ENCODE measurements around the gene COQ10B. TPM values are rescaled to one million over a fixed set of nuclear protein-coding genes. Genes with fewer than 3 reads are reported as not detected.
A peak's percentile ranks its signal among the peaks of the same experiment; 100 is the strongest.

The COQ10B gene
- total and polyA plus RNA-seq, 2 experiments from 2014 or later, result 40.4 to 57.7 TPM

DNA sequence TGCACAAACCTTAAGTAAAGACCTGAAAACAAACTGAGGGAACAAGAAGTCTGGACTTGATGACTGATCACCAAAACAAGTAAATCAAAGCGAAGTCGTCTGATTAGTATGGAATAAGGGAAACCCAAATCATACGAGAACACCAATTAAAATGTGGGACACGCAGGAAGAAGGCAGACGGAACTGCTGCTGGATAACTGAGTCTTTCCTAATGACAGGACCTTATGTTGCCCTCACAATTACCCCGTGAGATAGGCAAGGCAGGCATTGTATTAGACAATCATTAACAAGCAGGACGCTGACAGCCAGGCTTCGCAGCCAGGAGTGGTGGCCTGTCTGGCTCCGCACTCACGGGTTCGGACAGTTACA, 614 bp upstream of the COQ10B start:
- Histone ChIP-seq H3K9ac (peak overlapping the region; percentile 99), H4K20me1 (ENCODE audit: insufficient read depth) (0 out of 2 replicates have a peak, but pooled peaks cover 13% of the 10 kb centered on the region), H3K4me3 (peak overlapping the region; percentile 86), H3K9me2 (ENCODE audit: insufficient read depth) (no peaks in the 10 kb centered on the region), H3K27ac (peak overlapping the region; percentile 100), H2AFZ (peak overlapping the region; percentile 85), H3K4me2 (ENCODE audit: unreplicated experiment) (peak overlapping the region; percentile 86), H3K79me2 (ENCODE audit: insufficient read depth) (peaks cover 39% of the 10 kb centered on the region), H3K27me3 (replicated peaks; ENCODE audit: insufficient read depth) (no peaks in the 10 kb centered on the region), H3F3A (ENCODE audit: insufficient read depth) (peaks cover 13% of the 10 kb centered on the region), H3K36me3 (ENCODE audit: low read depth) (no peaks in the 10 kb centered on the region), H3K9me3 (ENCODE audit: low read depth) (no peaks in the 10 kb centered on the region), H3K4me1 (ENCODE audit: insufficient read depth) (peaks cover 17% of the 10 kb centered on the region)
- WGBS, 2 experiments (ENCODE audit: low coverage in 1 of 2, low lambda C conversion rate in 2 of 2, missing lambda C conversion rate in 2 of 2), result 2% methylated on average over 11 of the region's 11 CpGs
- TF ChIP-seq EZH2 (IDR thresholded peaks at IDR 0.05; ENCODE audit: insufficient read depth, poor library complexity, severe bottlenecking) (no peak), EZH2phosphoT487 (IDR thresholded peaks at IDR 0.05; ENCODE audit: insufficient read depth, low read depth) (no peak)
- no peak for DNase-seq
- in situ Hi-C loops (cut with MboI), result no loop called here

GRCh38 chr2:197453914-197454398, 604 bp downstream of the COQ10B start:
- Histone ChIP-seq H3K9ac (peak overlapping the region; percentile 99), H3F3A (ENCODE audit: insufficient read depth) (peaks cover 21% of the 10 kb centered on the region), H3K36me3 (ENCODE audit: low read depth) (no peaks in the 10 kb centered on the region), H3K9me3 (ENCODE audit: low read depth) (no peaks in the 10 kb centered on the region), H3K4me1 (ENCODE audit: insufficient read depth) (peaks cover 24% of the 10 kb centered on the region), H3K27ac (peak overlapping the region; percentile 100), H3K9me2 (ENCODE audit: insufficient read depth) (no peaks in the 10 kb centered on the region), H3K79me2 (ENCODE audit: insufficient read depth) (peaks cover 51% of the 10 kb centered on the region), H3K27me3 (replicated peaks; ENCODE audit: insufficient read depth) (no peaks in the 10 kb centered on the region), H3K4me2 (ENCODE audit: unreplicated experiment) (peak overlapping the region; percentile 97), H4K20me1 (ENCODE audit: insufficient read depth) (peaks cover 15% of the 10 kb centered on the region; the same call in 1 of the 2 replicates), H2AFZ (no peak overlapping the region), H3K4me3 (peak overlapping the region; percentile 90)
- TF ChIP-seq EZH2 (IDR thresholded peaks at IDR 0.05; ENCODE audit: insufficient read depth, poor library complexity, severe bottlenecking) (no peak), EZH2phosphoT487 (IDR thresholded peaks at IDR 0.05; ENCODE audit: insufficient read depth, low read depth) (no peak)
- in situ Hi-C loops (cut with MboI), result no loop called here
- DNase-seq, result no peak
- 0 to 2% methylated on average over 11 of the region's 11 CpGs for WGBS, 2 experiments (ENCODE audit: low coverage in 1 of 2, low lambda C conversion rate in 2 of 2, missing lambda C conversion rate in 2 of 2)

GRCh38 chr2:197454923-197455322, 1.6 kb downstream of the COQ10B start:
- no peaks in the 10 kb centered on the region for H3K27me3 ChIP-seq (replicated peaks; ENCODE audit: insufficient read depth)
- H3K9me2 ChIP-seq (ENCODE audit: insufficient read depth), result no peaks in the 10 kb centered on the region
- peaks cover 2% of the 10 kb centered on the region; the same call in 1 of the 2 replicates for H3K36me3 ChIP-seq (ENCODE audit: low read depth)
- H3K27ac ChIP-seq, result peak overlapping the region; percentile 100
- H2AFZ ChIP-seq, result no peak overlapping the region
- in situ Hi-C loops (cut with MboI), result no loop called here
- peaks cover 27% of the 10 kb centered on the region for H3K4me1 ChIP-seq (ENCODE audit: insufficient read depth)
- no peak for DNase-seq
- peak overlapping the region; percentile 97 for H3K4me2 ChIP-seq (ENCODE audit: unreplicated experiment)
- TF ChIP-seq EZH2phosphoT487 (IDR thresholded peaks at IDR 0.05; ENCODE audit: insufficient read depth, low read depth), result no peak
- TF ChIP-seq EZH2 (IDR thresholded peaks at IDR 0.05; ENCODE audit: insufficient read depth, poor library complexity, severe bottlenecking), result no peak
- peaks cover 25% of the 10 kb centered on the region for H3F3A ChIP-seq (ENCODE audit: insufficient read depth)
- peaks cover 61% of the 10 kb centered on the region for H3K79me2 ChIP-seq (ENCODE audit: insufficient read depth)
- WGBS, 2 experiments (ENCODE audit: low coverage in 1 of 2, low lambda C conversion rate in 2 of 2, missing lambda C conversion rate in 2 of 2), result 97 to 99% methylated on average over 2 of the region's 2 CpGs
- H3K9me3 ChIP-seq (ENCODE audit: low read depth), result no peaks in the 10 kb centered on the region
- peak overlapping the region; percentile 90 for H3K4me3 ChIP-seq
- H3K9ac ChIP-seq, result peak overlapping the region; percentile 99
- H4K20me1 ChIP-seq (ENCODE audit: insufficient read depth), result peaks cover 17% of the 10 kb centered on the region; the same call in 1 of the 2 replicates

- Histone ChIP-seq H4K20me1 (ENCODE audit: insufficient read depth) (peaks cover 17% of the 10 kb centered on the region; the same call in 1 of the 2 replicates), H3K36me3 (ENCODE audit: low read depth) (peaks cover 6% of the 10 kb centered on the region; the same call in 1 of the 2 replicates), H2AFZ (no peak overlapping the region), H3K9me3 (ENCODE audit: low read depth) (no peaks in the 10 kb centered on the region), H3K4me1 (ENCODE audit: insufficient read depth) (peaks cover 28% of the 10 kb centered on the region), H3K79me2 (ENCODE audit: insufficient read depth) (peaks cover 66% of the 10 kb centered on the region), H3F3A (ENCODE audit: insufficient read depth) (peaks cover 25% of the 10 kb centered on the region), H3K9ac (no peak overlapping the region), H3K4me3 (peak overlapping the region; percentile 90; the same call in 1 of the 2 replicates), H3K9me2 (ENCODE audit: insufficient read depth) (no peaks in the 10 kb centered on the region), H3K27ac (no peak overlapping the region), H3K27me3 (replicated peaks; ENCODE audit: insufficient read depth) (no peaks in the 10 kb centered on the region), H3K4me2 (ENCODE audit: unreplicated experiment) (peak overlapping the region; percentile 97)
- no peak for DNase-seq
- in situ Hi-C loops (cut with MboI), result no loop called here
- TF ChIP-seq EZH2phosphoT487 (IDR thresholded peaks at IDR 0.05; ENCODE audit: insufficient read depth, low read depth) (no peak), EZH2 (IDR thresholded peaks at IDR 0.05; ENCODE audit: insufficient read depth, poor library complexity, severe bottlenecking) (no peak)
- 90 to 100% methylated on average over 1 of the region's 1 CpG for WGBS, 2 experiments (ENCODE audit: low coverage in 1 of 2, low lambda C conversion rate in 2 of 2, missing lambda C conversion rate in 2 of 2)
Measured at GRCh38 chr2:197455428-197455827, 2.1 kb downstream of the COQ10B start.

Measured in GM23248 (cell line).